ENCODE measurements around the gene CAPN9. TPM values are rescaled to one million over a fixed set of nuclear protein-coding genes. Genes with fewer than 3 reads are reported as not detected.

The CAPN9 gene
- total RNA-seq, 2 donors from 2014 or later, result 1.2 TPM; not detected in 1

DNA sequence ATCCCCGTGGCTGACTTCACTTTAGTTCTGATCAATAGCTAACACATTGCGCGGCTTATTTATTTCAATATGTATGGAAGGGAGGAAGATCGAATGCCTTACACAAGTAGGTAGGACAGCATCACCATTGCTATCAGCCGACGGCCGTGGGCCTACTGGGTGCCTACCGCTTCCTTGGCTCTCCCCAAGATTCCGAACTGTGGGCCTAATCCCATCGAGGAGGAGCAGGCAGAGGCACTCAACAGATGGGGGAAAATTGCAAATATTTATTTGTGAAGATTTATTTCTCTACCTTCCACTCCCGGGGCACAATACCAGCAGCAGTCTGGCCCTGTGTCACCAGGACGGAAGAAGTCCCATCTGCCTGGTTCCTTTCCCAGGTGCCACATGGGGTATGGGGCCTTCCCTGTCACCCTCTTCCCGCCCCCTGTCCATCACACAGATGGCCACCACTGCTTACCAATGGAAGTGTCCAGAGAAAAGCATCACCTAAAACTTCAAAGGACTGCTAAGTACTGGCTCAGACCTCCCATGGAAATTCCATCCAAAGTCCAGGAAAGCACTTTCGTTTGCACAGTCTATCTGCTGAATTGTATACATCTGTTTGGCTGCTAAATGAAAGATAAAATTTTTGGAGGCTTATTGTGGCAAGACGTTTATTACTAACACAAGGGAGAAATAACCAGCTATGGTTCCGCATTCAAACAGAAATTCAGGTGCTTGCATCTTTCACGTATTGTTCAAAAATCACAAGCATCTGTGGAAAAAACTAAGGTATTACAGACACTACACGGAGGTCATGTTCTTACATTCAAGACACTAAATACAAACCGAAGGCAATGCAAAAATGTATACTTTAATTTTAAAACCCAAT lies 45.1 kb upstream of the CAPN9 start:
- H3K4me3 ChIP-seq, result no peak overlapping the region
- H3K27me3 ChIP-seq (replicated peaks; ENCODE audit: insufficient read depth), result no peaks in the 10 kb centered on the region
- no peaks in the 10 kb centered on the region for H3K36me3 ChIP-seq
- ATAC-seq (ENCODE audit: insufficient number of reproducible peaks, low FRiP score, low read depth), result no peak
- no peaks in the 10 kb centered on the region for H3K4me1 ChIP-seq (ENCODE audit: control insufficient read depth in 1 of 2, low read depth in 2 of 2)
- H3K27ac ChIP-seq, result no peak overlapping the region
- TF ChIP-seq, protein P1, sequence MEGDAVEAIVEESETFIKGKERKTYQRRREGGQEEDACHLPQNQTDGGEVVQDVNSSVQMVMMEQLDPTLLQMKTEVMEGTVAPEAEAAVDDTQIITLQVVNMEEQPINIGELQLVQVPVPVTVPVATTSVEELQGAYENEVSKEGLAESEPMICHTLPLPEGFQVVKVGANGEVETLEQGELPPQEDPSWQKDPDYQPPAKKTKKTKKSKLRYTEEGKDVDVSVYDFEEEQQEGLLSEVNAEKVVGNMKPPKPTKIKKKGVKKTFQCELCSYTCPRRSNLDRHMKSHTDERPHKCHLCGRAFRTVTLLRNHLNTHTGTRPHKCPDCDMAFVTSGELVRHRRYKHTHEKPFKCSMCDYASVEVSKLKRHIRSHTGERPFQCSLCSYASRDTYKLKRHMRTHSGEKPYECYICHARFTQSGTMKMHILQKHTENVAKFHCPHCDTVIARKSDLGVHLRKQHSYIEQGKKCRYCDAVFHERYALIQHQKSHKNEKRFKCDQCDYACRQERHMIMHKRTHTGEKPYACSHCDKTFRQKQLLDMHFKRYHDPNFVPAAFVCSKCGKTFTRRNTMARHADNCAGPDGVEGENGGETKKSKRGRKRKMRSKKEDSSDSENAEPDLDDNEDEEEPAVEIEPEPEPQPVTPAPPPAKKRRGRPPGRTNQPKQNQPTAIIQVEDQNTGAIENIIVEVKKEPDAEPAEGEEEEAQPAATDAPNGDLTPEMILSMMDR (IDR thresholded peaks at IDR 0.05), result no peak
- no peaks in the 10 kb centered on the region for H3K9me3 ChIP-seq
- no peak for DNase-seq (ENCODE audit: low spot score)

- TF ChIP-seq, protein P1 (IDR thresholded peaks at IDR 0.05), result no peak
- H3K27me3 ChIP-seq (replicated peaks; ENCODE audit: insufficient read depth), result no peaks in the 10 kb centered on the region
- ATAC-seq (ENCODE audit: insufficient number of reproducible peaks, low FRiP score, low read depth), result no peak
Observed at GRCh38 chr1:230702934-230703678, 44.1 kb upstream of the CAPN9 start.

DNA sequence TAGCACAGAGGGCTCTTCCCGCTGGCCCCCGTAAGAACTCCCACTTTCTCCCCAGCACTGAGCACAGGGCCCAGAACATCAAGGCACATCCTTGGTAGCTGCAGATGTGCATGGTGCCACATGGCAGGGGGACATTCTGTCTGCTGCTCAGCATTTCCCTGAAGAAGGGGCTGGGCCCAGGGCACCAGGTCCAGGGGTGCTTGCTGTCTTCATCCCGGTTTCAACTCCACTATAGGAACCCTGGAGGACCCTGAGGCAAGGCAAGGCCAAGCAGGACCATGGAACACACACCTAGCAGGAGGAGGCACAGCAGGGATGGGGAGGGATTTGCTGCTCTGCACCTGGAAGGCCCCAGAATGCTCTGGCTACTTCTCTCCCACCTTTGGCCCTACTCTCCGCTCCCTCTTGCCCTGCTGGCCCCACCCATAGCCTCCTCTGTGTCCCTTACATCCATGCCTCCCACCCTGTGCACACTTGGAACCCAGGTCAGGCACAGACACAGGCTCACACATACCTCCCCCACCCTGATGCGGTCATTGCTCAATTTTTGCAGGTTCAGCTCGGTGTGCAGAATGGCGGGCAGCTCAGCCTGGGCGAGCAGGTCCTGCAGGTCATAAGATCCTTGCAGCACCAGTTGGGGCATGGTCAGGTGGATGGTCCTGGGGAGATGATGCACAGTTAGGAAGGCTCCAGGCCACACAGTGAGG lies 43.4 kb upstream of the CAPN9 start:
- no peaks in the 10 kb centered on the region for H3K36me3 ChIP-seq
- no peaks in the 10 kb centered on the region for H3K4me1 ChIP-seq (ENCODE audit: control insufficient read depth in 1 of 2, low read depth in 2 of 2)
- no peaks in the 10 kb centered on the region for H3K27me3 ChIP-seq (replicated peaks; ENCODE audit: insufficient read depth)
- H3K4me3 ChIP-seq, result no peak overlapping the region
- ATAC-seq (ENCODE audit: insufficient number of reproducible peaks, low FRiP score, low read depth), result no peak
- TF ChIP-seq, protein P1 (IDR thresholded peaks at IDR 0.05), result no peak
- H3K27ac ChIP-seq, result no peak overlapping the region
- DNase-seq (ENCODE audit: low spot score), result no peak
- no peaks in the 10 kb centered on the region for H3K9me3 ChIP-seq

More at GRCh38 chr1:230702934-230703678, 44.1 kb upstream of the CAPN9 start:
- no peak for DNase-seq (ENCODE audit: low spot score)
- H3K4me3 ChIP-seq, result no peak overlapping the region
- no peaks in the 10 kb centered on the region for H3K4me1 ChIP-seq (ENCODE audit: control insufficient read depth in 1 of 2, low read depth in 2 of 2)
- H3K36me3 ChIP-seq, result no peaks in the 10 kb centered on the region
- no peak overlapping the region for H3K27ac ChIP-seq
- H3K9me3 ChIP-seq, result no peaks in the 10 kb centered on the region

- TF ChIP-seq, protein P1 (IDR thresholded peaks at IDR 0.05), result no peak
- Histone ChIP-seq H3K36me3 (no peaks in the 10 kb centered on the region), H3K4me1 (ENCODE audit: control insufficient read depth in 1 of 2, low read depth in 2 of 2) (no peaks in the 10 kb centered on the region), H3K9me3 (no peaks in the 10 kb centered on the region), H3K4me3 (no peak overlapping the region), H3K27me3 (replicated peaks; ENCODE audit: insufficient read depth) (no peaks in the 10 kb centered on the region), H3K27ac (no peak overlapping the region)
- ATAC-seq (ENCODE audit: insufficient number of reproducible peaks, low FRiP score, low read depth) (no peak), DNase-seq (ENCODE audit: low spot score) (no peak)
Observed at GRCh38 chr1:230704830-230705229, 42.4 kb upstream of the CAPN9 start.
